HG03521 (cell line): ENCODE measurements around the gene HS2ST1.
A peak's percentile ranks its signal among the peaks of the same experiment; 100 is the strongest.
"Not testable (repeated sequence)": the region's sequence is repeated elsewhere in the genome, so short reads cannot be mapped to it uniquely, and the experiment has no call there.

Experiments
- ATAC-seq: cut with Tn5 transposase; IDR thresholded peaks from one replicate; pipeline ENCODE4 v1.9.1; 2021; ENCODE audit warnings: mild to moderate bottlenecking, moderate library complexity; ENCODE audit not compliant: unreplicated experiment

HS2ST1 gene

GRCh38 chr1:87004857-87005256, 90.4 kb downstream of the HS2ST1 start:
- no peak for ATAC-seq

GRCh38 chr1:87007323-87007722, 92.9 kb downstream of the HS2ST1 start:
- no peak for ATAC-seq

DNA sequence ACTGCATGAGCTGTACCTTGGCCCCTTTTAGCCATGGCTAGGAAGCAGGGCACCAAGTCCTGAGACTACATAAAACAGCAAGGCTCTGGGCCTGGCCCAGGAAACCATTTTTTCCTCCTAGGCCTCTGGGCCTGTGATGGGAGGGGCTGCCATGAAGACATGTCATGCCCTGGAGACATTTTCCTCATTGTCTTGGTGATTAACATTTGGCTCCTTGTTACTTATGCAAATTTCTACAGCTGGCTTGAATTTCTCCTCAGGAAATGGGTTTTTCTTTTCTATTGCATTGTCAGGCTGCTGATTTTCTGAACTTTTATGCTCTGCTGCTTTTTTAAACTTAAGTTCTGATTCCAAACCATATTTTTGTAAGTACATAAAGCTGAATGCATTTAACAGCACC, 99.0 kb downstream of the HS2ST1 start:
- not testable (repeated sequence) for ATAC-seq

DNA sequence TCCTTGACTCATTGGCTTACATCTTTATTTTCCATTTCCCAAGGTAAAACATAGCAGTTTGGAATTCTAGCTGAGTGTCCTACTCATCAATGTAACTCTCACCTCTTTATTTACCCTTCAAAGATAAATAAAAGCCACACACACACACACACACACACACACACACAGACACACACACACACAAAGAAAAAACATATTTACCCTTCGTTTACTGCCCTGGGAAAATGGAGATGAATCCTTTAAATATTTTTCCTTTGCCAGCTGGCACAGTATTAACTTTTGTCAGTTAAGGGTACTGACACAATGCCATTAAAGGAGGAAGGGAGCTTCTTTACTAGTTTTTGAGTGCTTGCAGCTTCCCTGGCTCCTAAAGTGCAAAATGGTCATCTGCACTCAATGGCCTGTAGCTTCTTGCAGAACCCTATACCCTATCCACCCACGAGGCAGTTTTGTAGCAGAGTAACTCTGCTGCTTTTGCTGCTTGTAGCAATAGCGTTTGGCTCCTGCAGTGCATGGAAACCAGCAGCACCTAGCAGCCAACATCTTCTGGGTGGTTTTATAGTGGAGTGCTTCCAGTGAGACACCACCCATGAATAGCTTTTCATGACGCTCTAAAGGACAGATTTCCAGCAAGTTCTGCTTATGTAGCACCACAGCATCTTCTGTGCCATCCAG, 103.7 kb downstream of the HS2ST1 start:
- no peak for ATAC-seq

- no peak for ATAC-seq
Measured at GRCh38 chr1:87023326-87023725, 108.9 kb downstream of the HS2ST1 start.

DNA sequence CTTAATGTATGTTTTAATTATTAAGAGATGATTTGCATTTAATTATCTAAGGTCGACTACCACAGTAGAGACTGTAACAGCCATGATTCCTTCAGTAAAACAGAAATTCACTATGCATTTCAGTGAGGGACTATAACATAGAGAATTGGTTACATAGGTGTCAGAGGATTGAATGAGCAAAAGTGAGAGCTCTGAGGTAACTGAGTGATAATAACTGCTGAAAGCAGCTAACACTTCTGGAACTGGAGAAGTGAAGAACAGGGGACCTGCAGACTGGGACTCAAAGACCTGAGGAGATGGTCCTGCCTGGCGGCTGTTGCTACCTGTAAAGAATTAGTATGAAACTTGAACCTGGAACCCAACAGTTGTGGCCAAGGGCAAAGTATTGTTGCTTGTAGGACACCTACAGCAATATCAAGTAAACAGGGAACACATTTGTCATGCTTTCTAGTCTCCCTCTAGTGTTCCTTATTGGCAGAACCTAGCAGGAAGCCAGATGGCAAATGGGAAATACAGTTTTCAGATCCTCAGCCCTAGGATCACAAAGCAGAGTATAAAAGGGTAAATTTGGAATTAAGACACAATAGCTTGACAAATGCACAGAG, 110.6 kb downstream of the HS2ST1 start:
- ATAC-seq: peak; percentile 73

DNA sequence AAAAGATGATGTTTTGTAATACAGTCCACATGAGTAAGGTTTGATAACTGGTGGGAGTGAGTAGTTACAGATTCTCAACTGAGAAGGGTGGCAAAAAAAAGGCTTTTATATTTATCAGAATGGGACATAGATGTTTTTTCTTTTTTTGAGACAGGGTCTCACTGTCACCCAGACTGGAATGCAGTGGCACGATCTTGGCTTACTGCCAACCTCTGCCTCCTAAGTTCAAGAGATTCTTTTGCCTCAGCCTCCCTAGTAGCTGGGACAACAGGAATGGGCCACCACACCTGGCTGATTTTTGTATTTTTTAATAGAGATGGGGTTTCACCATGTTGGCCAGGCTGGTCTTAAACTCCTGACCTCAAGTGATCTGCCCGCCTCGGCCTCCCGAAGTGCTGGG, 113.1 kb downstream of the HS2ST1 start:
- not testable (repeated sequence) for ATAC-seq

DNA sequence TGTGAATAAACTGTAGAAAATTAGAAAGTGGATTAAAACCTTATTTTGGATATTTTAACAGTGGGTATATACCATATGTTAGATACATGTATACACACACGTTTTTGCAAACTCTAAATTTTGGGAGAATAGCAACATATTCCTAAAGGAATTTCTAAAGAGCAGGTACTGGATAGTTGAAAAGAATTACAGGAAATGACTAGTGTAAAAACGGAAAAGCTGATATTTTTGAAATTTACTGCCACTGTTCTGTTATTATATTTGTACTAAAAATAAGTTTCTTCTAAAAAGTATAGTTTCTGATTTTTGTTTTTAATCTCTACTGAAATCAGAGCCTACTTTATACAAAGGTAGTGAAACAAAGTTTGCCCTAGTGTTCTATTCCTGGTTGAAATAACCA, 114.1 kb downstream of the HS2ST1 start:
- no peak for ATAC-seq

DNA sequence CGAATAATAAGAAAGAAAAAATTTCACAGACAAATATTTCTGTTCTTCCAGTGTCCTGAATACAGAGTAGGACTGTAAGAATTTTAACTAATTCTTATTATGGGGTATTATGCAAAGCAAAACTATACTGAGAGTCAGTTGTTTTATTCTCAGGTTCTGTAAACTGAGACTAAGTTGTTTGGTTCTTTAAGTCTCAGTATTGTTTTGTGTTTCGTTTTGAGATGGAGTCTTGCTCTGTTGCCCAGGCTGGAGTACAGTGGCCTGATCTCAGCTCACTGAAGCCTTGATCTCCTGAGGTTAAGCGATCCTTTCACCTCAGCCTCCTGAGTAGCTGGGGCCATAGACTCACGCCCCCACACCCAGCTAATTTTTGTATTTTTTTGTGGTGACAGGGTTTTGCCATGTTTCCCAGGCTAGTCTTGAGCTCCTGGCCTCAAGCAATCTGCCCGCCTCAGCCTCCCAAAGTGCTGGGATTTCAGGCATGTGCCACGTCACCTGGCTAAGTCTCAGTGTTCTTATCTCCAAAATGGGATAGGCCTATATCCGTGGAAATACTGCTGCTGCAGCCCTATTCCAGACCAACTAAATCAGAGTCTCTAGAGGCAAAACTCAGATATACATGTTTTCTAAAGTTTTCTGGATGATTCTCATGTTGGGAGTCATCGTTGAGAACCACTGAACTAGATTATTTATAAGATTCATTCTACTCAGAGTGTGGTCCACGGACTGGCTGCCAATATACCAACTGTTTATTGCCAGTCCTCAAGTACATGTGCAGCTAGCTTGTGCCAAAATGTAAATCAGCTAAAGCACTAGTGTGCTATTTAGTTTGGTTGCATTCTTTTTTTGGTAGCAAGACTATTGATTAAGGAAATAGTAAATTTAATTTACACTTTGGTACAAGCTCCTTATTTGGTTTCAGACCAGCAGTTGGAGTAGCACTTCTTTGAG, 116.6 kb downstream of the HS2ST1 start:
- peak; percentile 89 for ATAC-seq

DNA sequence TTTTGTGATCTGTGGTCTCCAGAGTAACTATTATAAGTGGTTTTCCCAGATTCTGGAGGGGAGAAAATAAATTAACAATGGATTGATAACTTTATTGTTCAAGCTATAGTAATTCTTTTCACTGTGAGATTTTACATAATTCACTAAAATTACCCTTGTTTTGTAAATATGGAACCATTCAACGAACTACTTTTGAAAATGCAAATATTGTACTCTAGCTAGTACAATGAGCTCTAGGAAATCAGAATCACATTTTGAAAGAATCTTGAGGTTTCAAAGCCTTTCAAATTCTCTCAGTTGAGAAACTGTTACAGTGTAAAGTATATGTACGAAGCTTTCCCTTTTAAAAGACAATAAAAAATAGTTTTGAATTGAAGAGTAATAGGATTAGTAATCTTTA, 119.9 kb downstream of the HS2ST1 start:
- ATAC-seq: no peak

GRCh38 chr1:87039096-87039495, 124.7 kb downstream of the HS2ST1 start:
- no peak for ATAC-seq

DNA sequence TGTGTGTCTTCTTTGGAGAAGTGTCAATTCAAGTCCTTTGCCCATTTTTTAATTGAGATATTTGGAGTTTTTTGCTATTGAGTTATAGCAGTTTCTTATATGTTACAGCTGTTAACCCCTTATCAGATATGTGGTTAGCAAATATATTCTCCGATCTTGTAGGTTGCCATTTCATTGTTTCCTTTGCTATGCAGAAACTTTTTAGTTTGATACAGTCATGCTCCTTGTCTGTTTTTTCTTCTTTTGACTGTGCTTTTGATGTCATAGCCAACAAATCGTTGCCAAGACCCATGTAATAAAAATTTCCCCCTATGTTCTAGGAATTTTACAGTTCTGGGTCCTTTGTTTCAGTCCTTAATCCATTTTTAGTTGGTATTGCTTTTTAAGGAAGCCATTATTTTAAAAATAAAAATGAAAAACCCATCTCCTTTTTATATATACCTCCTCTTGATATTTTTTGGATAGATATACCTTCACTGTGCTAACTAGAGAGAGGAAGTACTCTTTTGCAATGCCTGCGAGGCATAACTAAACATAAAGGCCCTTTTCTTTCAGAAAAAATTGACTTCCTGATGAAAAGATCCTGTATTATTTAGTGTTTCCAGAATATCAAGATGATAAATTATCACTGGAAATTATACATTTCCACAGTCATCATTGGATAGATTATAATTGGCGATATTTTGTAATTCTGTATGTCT, 127.8 kb downstream of the HS2ST1 start:
- ATAC-seq: no peak

- peak; percentile 37 for ATAC-seq
Measured at GRCh38 chr1:87044424-87044823, 130.0 kb downstream of the HS2ST1 start.

DNA sequence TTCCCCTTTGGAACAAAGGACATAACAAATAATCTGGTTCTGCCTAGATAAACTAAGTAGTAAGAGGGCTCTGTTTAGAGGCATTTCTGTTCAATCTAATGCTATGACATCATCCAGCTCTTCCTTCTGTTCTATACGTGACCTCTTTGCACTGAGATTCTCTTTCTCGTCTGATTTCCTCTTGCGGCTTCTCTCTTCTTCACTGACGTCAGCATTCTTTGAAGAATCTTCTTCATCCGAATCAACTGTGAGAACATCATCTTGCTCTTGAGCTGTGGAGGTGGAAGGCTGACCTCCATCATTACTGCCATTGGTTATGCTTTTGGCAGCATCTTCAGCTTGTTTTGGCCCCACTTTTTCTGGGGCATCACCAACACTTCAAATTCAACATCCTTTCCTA, 130.4 kb downstream of the HS2ST1 start:
- peak; percentile 62 for ATAC-seq

DNA sequence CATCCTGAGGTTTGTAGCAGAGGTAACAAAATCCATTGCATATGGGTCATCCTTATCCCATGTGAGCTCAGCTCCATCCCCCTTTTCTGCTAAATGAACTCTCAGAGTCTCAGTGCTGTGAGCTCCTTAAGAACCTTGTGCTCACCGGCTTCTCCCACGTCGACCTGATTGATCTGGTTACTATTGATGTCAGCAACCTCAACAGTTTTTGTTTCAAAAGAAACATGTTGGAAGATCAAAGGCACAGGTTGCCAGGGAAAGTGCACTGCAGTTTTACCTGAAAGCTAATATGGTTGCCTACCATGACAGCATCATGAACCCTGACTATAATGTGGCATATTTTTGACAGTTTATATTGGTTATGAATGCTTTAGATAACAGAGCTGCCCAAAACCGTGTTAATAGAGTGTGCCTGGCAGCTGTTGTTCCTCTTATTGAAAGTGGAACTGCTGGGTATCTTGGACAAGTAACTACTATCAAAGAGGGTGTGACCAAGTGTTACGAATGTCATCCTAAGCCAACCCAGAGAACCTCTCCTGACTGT, 131.4 kb downstream of the HS2ST1 start:
- ATAC-seq: no peak

GRCh38 chr1:87046951-87047350, 132.5 kb downstream of the HS2ST1 start:
- ATAC-seq: no peak

DNA sequence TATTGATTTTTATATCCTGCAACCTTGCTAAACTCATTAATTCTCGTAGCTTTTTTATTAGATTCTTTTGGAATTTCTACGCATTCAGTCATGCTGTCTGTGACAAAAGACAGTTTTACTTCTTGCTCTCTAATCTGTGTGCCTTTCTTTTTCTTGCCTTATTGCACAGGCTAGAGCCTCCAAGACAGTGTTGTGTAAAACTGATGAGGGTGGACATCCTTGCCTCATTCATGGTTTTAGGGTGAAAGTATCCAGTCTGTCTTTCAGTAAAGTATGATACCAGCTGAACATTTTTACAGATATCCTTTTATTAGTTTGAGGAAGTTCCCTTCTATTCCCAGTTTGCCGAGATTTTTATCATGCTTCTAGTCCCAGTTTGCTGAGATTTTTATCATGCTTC, 133.8 kb downstream of the HS2ST1 start:
- ATAC-seq: no peak

- no peak for ATAC-seq
Measured at GRCh38 chr1:87051965-87052364, 137.5 kb downstream of the HS2ST1 start.

DNA sequence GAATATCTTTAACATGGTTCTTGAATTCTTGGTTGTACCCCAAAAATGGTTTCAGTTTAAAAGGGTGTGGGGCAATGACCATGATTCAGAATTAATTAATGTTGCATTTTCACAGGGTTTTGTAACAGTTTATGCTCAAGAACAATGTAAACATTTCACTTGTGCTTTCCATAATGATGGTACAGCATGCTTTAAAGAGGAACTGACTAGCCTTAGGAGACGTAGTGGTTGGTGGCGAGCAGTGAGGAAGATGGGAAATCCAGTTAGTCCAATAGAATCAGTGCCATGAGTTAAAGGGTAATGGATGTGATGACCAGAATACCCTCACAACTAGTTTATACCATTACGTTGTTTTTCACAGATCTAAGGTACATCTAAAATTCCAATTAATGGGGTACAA, 138.0 kb downstream of the HS2ST1 start:
- no peak for ATAC-seq

DNA sequence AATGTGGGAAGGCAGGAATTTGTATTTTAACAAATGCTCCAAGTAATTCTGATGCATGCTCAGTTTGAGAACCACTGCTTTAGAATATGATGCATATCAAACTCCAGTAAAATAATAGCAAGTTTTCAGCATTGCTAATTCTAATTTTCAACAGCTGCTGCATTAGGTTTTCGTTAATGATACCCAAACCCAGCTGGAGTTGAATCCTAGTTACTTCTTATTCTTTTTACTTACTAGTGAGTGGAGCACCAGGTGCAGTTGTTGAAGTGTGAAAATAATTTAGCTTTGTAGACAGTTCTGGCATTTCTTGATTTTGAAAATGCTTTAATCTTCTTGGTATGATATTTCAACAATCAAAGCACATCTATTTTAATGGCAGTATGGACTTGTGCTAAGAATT, 138.5 kb downstream of the HS2ST1 start:
- ATAC-seq: no peak

DNA sequence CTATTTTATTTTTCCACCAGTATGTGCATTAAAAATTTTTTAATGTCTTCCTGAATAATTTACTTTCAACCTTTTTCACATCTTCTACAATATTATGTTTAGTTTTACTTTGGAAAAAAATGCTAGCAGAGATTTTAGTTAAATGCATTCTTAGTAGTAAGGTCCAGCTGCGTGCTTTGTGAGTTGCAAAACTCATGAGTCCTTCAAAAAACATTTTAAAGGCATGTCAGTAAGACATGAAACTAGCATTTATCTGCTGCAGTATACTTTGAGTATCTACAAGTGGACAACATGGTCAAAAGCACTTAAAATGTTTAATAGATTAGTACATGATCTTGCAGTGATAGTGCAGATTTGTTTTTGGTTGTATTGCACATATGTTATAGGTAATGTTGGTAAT, 139.0 kb downstream of the HS2ST1 start:
- ATAC-seq: no peak
